Measurements from ENCODE around the gene FEV.

FEV gene

GRCh38 chr2:218953366-218953954, 31.5 kb downstream of the FEV start:
- no peak overlapping the region for H2AFZ ChIP-seq (ENCODE audit: low read depth, low read length, severe bottlenecking)
- no peak for TF ChIP-seq CTCF (IDR thresholded peaks at IDR 0.05; ENCODE audit: insufficient read depth, low read length, poor library complexity, severe bottlenecking)
- TF ChIP-seq EZH2phosphoT487 (conservative IDR thresholded peaks at IDR 0.05; ENCODE audit: low read length) = no peak
- H3K9me3 ChIP-seq (ENCODE audit: insufficient read depth, low read length) = no peaks in the 10 kb centered on the region
- H4K20me1 ChIP-seq (ENCODE audit: low read depth, low read length) = no peaks in the 10 kb centered on the region
- H3F3A ChIP-seq (ENCODE audit: insufficient read depth) = no peaks in the 10 kb centered on the region
- H3K9me2 ChIP-seq (replicated peaks; ENCODE audit: insufficient read depth, low read length) = no peaks in the 10 kb centered on the region
- no peaks in the 10 kb centered on the region for H3K36me3 ChIP-seq (ENCODE audit: low read length)
- no peak overlapping the region for H3K4me2 ChIP-seq (ENCODE audit: low read depth, low read length, poor library complexity, severe bottlenecking)
- H3K79me2 ChIP-seq (ENCODE audit: insufficient read depth, low read length) = no peaks in the 10 kb centered on the region
- no peaks in the 10 kb centered on the region for H3K27me3 ChIP-seq (ENCODE audit: low read length)
- H3K9ac ChIP-seq (ENCODE audit: low read length) = no peak overlapping the region
- H3K4me3 ChIP-seq (ENCODE audit: insufficient read depth, low read length, poor library complexity, severe bottlenecking) = no peak overlapping the region
- no peak overlapping the region for H3K27ac ChIP-seq (ENCODE audit: low read depth, low read length)

GRCh38 chr2:218952160-218952559, 32.8 kb downstream of the FEV start:
- Histone ChIP-seq H4K20me1 (ENCODE audit: low read depth, low read length) (no peaks in the 10 kb centered on the region), H3K4me2 (ENCODE audit: low read depth, low read length, poor library complexity, severe bottlenecking) (no peak overlapping the region), H3K4me3 (ENCODE audit: insufficient read depth, low read length, poor library complexity, severe bottlenecking) (no peak overlapping the region), H3K9me3 (ENCODE audit: insufficient read depth, low read length) (no peaks in the 10 kb centered on the region), H3K27me3 (ENCODE audit: low read length) (no peaks in the 10 kb centered on the region), H2AFZ (ENCODE audit: low read depth, low read length, severe bottlenecking) (no peak overlapping the region), H3K27ac (ENCODE audit: low read depth, low read length) (no peak overlapping the region), H3K79me2 (ENCODE audit: insufficient read depth, low read length) (no peaks in the 10 kb centered on the region), H3K9ac (ENCODE audit: low read length) (no peak overlapping the region), H3K9me2 (replicated peaks; ENCODE audit: insufficient read depth, low read length) (no peaks in the 10 kb centered on the region), H3K36me3 (ENCODE audit: low read length) (no peaks in the 10 kb centered on the region), H3F3A (ENCODE audit: insufficient read depth) (no peaks in the 10 kb centered on the region)
- TF ChIP-seq EZH2phosphoT487 (conservative IDR thresholded peaks at IDR 0.05; ENCODE audit: low read length) (no peak), CTCF (IDR thresholded peaks at IDR 0.05; ENCODE audit: insufficient read depth, low read length, poor library complexity, severe bottlenecking) (no peak)

GRCh38 chr2:218946621-218947020, 38.4 kb downstream of the FEV start:
- H3K36me3 ChIP-seq (ENCODE audit: low read length) = no peaks in the 10 kb centered on the region
- no peaks in the 10 kb centered on the region for H3F3A ChIP-seq (ENCODE audit: insufficient read depth)
- no peaks in the 10 kb centered on the region for H4K20me1 ChIP-seq (ENCODE audit: low read depth, low read length)
- H3K79me2 ChIP-seq (ENCODE audit: insufficient read depth, low read length) = no peaks in the 10 kb centered on the region
- H3K9me3 ChIP-seq (ENCODE audit: insufficient read depth, low read length) = no peaks in the 10 kb centered on the region
- H3K9ac ChIP-seq (ENCODE audit: low read length) = no peak overlapping the region
- H2AFZ ChIP-seq (ENCODE audit: low read depth, low read length, severe bottlenecking) = no peak overlapping the region
- 0 out of 2 replicates have a peak, but pooled peaks cover 3% of the 10 kb centered on the region for H3K9me2 ChIP-seq (replicated peaks; ENCODE audit: insufficient read depth, low read length)
- no peak for TF ChIP-seq CTCF (IDR thresholded peaks at IDR 0.05; ENCODE audit: insufficient read depth, low read length, poor library complexity, severe bottlenecking)
- no peak overlapping the region for H3K4me2 ChIP-seq (ENCODE audit: low read depth, low read length, poor library complexity, severe bottlenecking)
- 0 out of 2 replicates have a peak, but pooled peaks cover 5% of the 10 kb centered on the region for H3K27me3 ChIP-seq (ENCODE audit: low read length)
- H3K27ac ChIP-seq (ENCODE audit: low read depth, low read length) = no peak overlapping the region
- H3K4me3 ChIP-seq (ENCODE audit: insufficient read depth, low read length, poor library complexity, severe bottlenecking) = no peak overlapping the region
